ENCODE measurements around the gene ZC3H13. TPM values are rescaled to one million over a fixed set of nuclear protein-coding genes. Genes with fewer than 3 reads are reported as not detected.

ZC3H13 gene
- total and polyA plus RNA-seq, 2 of the 8 experiments (the other 6 are each of a cell fraction or from before 2014, with no cell fraction given): 5.1 to 57.8 TPM

DNA sequence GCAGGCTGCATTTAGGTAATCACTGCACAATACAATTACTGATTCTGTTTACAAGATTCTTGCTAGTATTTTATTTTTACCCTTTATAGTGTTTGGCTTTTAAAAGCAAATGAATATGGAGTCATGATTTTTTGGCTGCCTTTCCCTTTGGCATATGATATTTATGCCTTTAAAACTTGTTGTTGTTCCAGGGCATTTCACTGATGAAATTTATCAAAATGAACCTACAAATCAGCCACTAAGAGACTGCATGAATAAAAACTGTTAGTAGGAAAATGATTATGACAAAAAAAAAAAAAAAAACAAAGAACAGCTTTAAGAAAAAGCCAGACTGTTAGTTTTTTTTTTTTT lies 49.7 kb upstream of the ZC3H13 start:
- no peak overlapping the region for H4K5ac ChIP-seq (ENCODE audit: insufficient read length, low read depth, low read length)
- H4K8ac ChIP-seq (ENCODE audit: extremely low read depth, insufficient read depth, low read length): no peak overlapping the region
- H3K79me1 ChIP-seq (ENCODE audit: low read depth, low read length): no peaks in the 10 kb centered on the region
- H3K4me2 ChIP-seq (ENCODE audit: insufficient read depth in 1 of 2, low read depth in 2 of 2, low read length in 2 of 2): no peak overlapping the region
- H2BK20ac ChIP-seq (ENCODE audit: low read length): no peak overlapping the region
- CTCF ChIA-PET (ENCODE audit: partially characterized antibody): interaction anchor here (1.3 kb wide), 1 partner anchor 10 kb away, joined by 4 read pairs; no protein-coding TSS in a partner anchor
- no peak overlapping the region for H2AK5ac ChIP-seq (ENCODE audit: low read depth, low read length)
- H3K14ac ChIP-seq (ENCODE audit: insufficient read length): no peak overlapping the region
- H3K18ac ChIP-seq (ENCODE audit: extremely low read depth, low read length): no peak overlapping the region
- FAIRE-seq (no peak), DNase-seq (ENCODE audit: low read depth in 1 of 2, low spot score in 2 of 2) (no peak)
- H3K4me3 ChIP-seq (ENCODE audit: extremely low read depth in 1 of 4, insufficient read depth in 2 of 4, low read depth in 3 of 4, low read length in 4 of 4): no peak overlapping the region
- no peaks in the 10 kb centered on the region for H3K79me2 ChIP-seq (ENCODE audit: control insufficient read depth in 1 of 2, insufficient read depth in 2 of 2, low read length in 2 of 2)
- H2BK5ac ChIP-seq (ENCODE audit: low read depth, low read length): no peak overlapping the region
- no peaks in the 10 kb centered on the region for H4K20me1 ChIP-seq (replicated peaks in 1 of 2; ENCODE audit: control insufficient read depth in 1 of 2, insufficient read depth in 2 of 2, low read length in 2 of 2)
- POLR2A ChIA-PET (ENCODE audit: partially characterized antibody): no interaction called here
- H3K36me3 ChIP-seq (ENCODE audit: control insufficient read depth in 2 of 4, insufficient read depth in 4 of 4, low read length in 3 of 4): no peaks in the 10 kb centered on the region
- no peak overlapping the region for H4K91ac ChIP-seq (replicated peaks; ENCODE audit: insufficient read length, low read length)
- H3K9ac ChIP-seq (replicated peaks in 1 of 4; ENCODE audit: extremely low read depth in 1 of 4, low read depth in 3 of 4, low read length in 3 of 4): no peak overlapping the region
- H3K27ac ChIP-seq (ENCODE audit: low read depth, low read length): no peak overlapping the region
- no peak overlapping the region for H3K23ac ChIP-seq (ENCODE audit: insufficient read length)
- H3K23me2 ChIP-seq (ENCODE audit: low read depth, low read length): no peaks in the 10 kb centered on the region
- no peaks in the 10 kb centered on the region for H3K4me1 ChIP-seq (replicated peaks in 1 of 4; ENCODE audit: control insufficient read depth in 3 of 4, insufficient read depth in 4 of 4, low read length in 3 of 4)
- no peak overlapping the region for H2BK120ac ChIP-seq (replicated peaks; ENCODE audit: low read depth, low read length)
- H2BK12ac ChIP-seq (ENCODE audit: low read depth, low read length): no peak overlapping the region
- H2BK15ac ChIP-seq (ENCODE audit: low read length): no peak overlapping the region
- no peak overlapping the region for H2AFZ ChIP-seq (ENCODE audit: low read length)
- no peaks in the 10 kb centered on the region for H3K27me3 ChIP-seq (replicated peaks in 1 of 4; ENCODE audit: control insufficient read depth in 3 of 4, extremely low read depth in 1 of 4, insufficient read depth in 3 of 4, low read length in 3 of 4)
- no peak overlapping the region for H3K4ac ChIP-seq (replicated peaks; ENCODE audit: insufficient read length, low read depth, low read length)
- H3K56ac ChIP-seq (replicated peaks; ENCODE audit: insufficient read length, low read depth, low read length): no peak overlapping the region
- H3K9me3 ChIP-seq (ENCODE audit: insufficient read depth in 2 of 2, low read depth in 1 of 2, low read length in 1 of 2): no peaks in the 10 kb centered on the region
- TF ChIP-seq TCF12 (IDR thresholded peaks at IDR 0.05; ENCODE audit: low read depth, low read length): no peak
- no peak for TF ChIP-seq SRF (IDR thresholded peaks at IDR 0.05; ENCODE audit: low read depth, low read length)
- TF ChIP-seq, protein P1, sequence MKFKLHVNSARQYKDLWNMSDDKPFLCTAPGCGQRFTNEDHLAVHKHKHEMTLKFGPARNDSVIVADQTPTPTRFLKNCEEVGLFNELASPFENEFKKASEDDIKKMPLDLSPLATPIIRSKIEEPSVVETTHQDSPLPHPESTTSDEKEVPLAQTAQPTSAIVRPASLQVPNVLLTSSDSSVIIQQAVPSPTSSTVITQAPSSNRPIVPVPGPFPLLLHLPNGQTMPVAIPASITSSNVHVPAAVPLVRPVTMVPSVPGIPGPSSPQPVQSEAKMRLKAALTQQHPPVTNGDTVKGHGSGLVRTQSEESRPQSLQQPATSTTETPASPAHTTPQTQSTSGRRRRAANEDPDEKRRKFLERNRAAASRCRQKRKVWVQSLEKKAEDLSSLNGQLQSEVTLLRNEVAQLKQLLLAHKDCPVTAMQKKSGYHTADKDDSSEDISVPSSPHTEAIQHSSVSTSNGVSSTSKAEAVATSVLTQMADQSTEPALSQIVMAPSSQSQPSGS (IDR thresholded peaks at IDR 0.05; ENCODE audit: low read length): no peak
- TF ChIP-seq SUZ12 (IDR thresholded peaks at IDR 0.05; ENCODE audit: low read length): no peak
- TF ChIP-seq JUN (IDR thresholded peaks at IDR 0.05; ENCODE audit: low read depth, low read length): no peak
- TF ChIP-seq SIRT6 (IDR thresholded peaks at IDR 0.05; ENCODE audit: low read length): no peak
- no peak for TF ChIP-seq SP4 (IDR thresholded peaks at IDR 0.05; ENCODE audit: low read length)
- TF ChIP-seq TBP (IDR thresholded peaks at IDR 0.05; ENCODE audit: low read depth, low read length): no peak
- TF ChIP-seq CHD1 (IDR thresholded peaks at IDR 0.05; ENCODE audit: low read depth, low read length): no peak
- no peak for TF ChIP-seq ATF3 (IDR thresholded peaks at IDR 0.05; ENCODE audit: insufficient read depth, low read depth, low read length)
- TF ChIP-seq HDAC6 (IDR thresholded peaks at IDR 0.05; ENCODE audit: low read depth, low read length): no peak
- no peak for TF ChIP-seq GABPA (IDR thresholded peaks at IDR 0.05; ENCODE audit: borderline replicate concordance, insufficient read depth, low read length)
- TF ChIP-seq CREB1 (IDR thresholded peaks at IDR 0.05): no peak
- TF ChIP-seq KDM1A (IDR thresholded peaks at IDR 0.05; ENCODE audit: borderline replicate concordance, low read length): no peak
- no peak for TF ChIP-seq TAF1 (IDR thresholded peaks at IDR 0.05; ENCODE audit: low read depth, low read length)

Data from H1 (cell line).